ENCODE results near the gene ANKRD33B.

The ANKRD33B gene

GRCh38 chr5:10691826-10692785 is 128.2 kb downstream of the ANKRD33B start:
- DNase-seq: no peak
- Histone ChIP-seq H3K4me3 (ENCODE audit: low read depth in 1 of 2, low read length in 2 of 2) (no peak overlapping the region), H3K27ac (ENCODE audit: low read length) (no peak overlapping the region), H3K27me3 (ENCODE audit: insufficient read depth, low read length, poor library complexity) (no peaks in the 10 kb centered on the region), H3K36me3 (ENCODE audit: insufficient read depth, low read length) (peaks cover 17% of the 10 kb centered on the region), H3K4me1 (ENCODE audit: insufficient read depth, low read length) (no peaks in the 10 kb centered on the region), H3K79me2 (ENCODE audit: insufficient read depth, low read length) (peaks cover 13% of the 10 kb centered on the region; the same call in 1 of the 2 replicates), H3K4me2 (ENCODE audit: insufficient read depth, low read length) (no peak overlapping the region), H3K9me3 (ENCODE audit: insufficient read depth, low read length, severe bottlenecking) (no peaks in the 10 kb centered on the region), H4K20me1 (ENCODE audit: insufficient read depth, low read length) (peaks cover 28% of the 10 kb centered on the region), H3K9ac (ENCODE audit: low read depth, low read length) (no peak overlapping the region), H2AFZ (ENCODE audit: low read depth, low read length) (no peak overlapping the region)
- TF ChIP-seq EZH2 (IDR thresholded peaks at IDR 0.05; ENCODE audit: borderline replicate concordance, low read depth, low read length, severe bottlenecking): no peak
- TF ChIP-seq CTCF (IDR thresholded peaks at IDR 0.05; ENCODE audit: borderline replicate concordance, extremely low read depth, low read length, poor library complexity, severe bottlenecking): no peak
- no peak for ATAC-seq (ENCODE audit: insufficient read depth, low read depth)

- no peak overlapping the region for H3K27ac ChIP-seq (ENCODE audit: low read length)
- no peak for DNase-seq
- H4K20me1 ChIP-seq (ENCODE audit: insufficient read depth, low read length): peaks cover 49% of the 10 kb centered on the region
- H3K4me2 ChIP-seq (ENCODE audit: insufficient read depth, low read length): no peak overlapping the region
- no peak overlapping the region for H3K9ac ChIP-seq (ENCODE audit: low read depth, low read length)
- H3K36me3 ChIP-seq (ENCODE audit: insufficient read depth, low read length): peaks cover 11% of the 10 kb centered on the region; the same call in 1 of the 2 replicates
- H3K27me3 ChIP-seq (ENCODE audit: insufficient read depth, low read length, poor library complexity): no peaks in the 10 kb centered on the region
- H3K4me3 ChIP-seq (ENCODE audit: low read depth in 1 of 2, low read length in 2 of 2): no peak overlapping the region
- H3K9me3 ChIP-seq (ENCODE audit: insufficient read depth, low read length, severe bottlenecking): no peaks in the 10 kb centered on the region
- H3K4me1 ChIP-seq (ENCODE audit: insufficient read depth, low read length): no peaks in the 10 kb centered on the region
- H3K79me2 ChIP-seq (ENCODE audit: insufficient read depth, low read length): peaks cover 18% of the 10 kb centered on the region; the same call in 1 of the 2 replicates
- TF ChIP-seq EZH2 (IDR thresholded peaks at IDR 0.05; ENCODE audit: borderline replicate concordance, low read depth, low read length, severe bottlenecking) (no peak), CTCF (IDR thresholded peaks at IDR 0.05; ENCODE audit: borderline replicate concordance, extremely low read depth, low read length, poor library complexity, severe bottlenecking) (peak; percentile 54)
- H2AFZ ChIP-seq (ENCODE audit: low read depth, low read length): no peak overlapping the region
- ATAC-seq (ENCODE audit: insufficient read depth, low read depth): no peak
Observed at GRCh38 chr5:10695055-10695649, 131.3 kb downstream of the ANKRD33B start.

GRCh38 chr5:10695759-10696543 is 132.1 kb downstream of the ANKRD33B start:
- Histone ChIP-seq H3K4me3 (ENCODE audit: low read depth in 1 of 2, low read length in 2 of 2) (no peak overlapping the region), H3K79me2 (ENCODE audit: insufficient read depth, low read length) (peaks cover 20% of the 10 kb centered on the region; the same call in 1 of the 2 replicates), H3K27me3 (ENCODE audit: insufficient read depth, low read length, poor library complexity) (no peaks in the 10 kb centered on the region), H3K4me1 (ENCODE audit: insufficient read depth, low read length) (no peaks in the 10 kb centered on the region), H3K9me3 (ENCODE audit: insufficient read depth, low read length, severe bottlenecking) (no peaks in the 10 kb centered on the region), H3K9ac (ENCODE audit: low read depth, low read length) (no peak overlapping the region), H4K20me1 (ENCODE audit: insufficient read depth, low read length) (peaks cover 57% of the 10 kb centered on the region), H3K27ac (ENCODE audit: low read length) (no peak overlapping the region), H3K36me3 (ENCODE audit: insufficient read depth, low read length) (peaks cover 15% of the 10 kb centered on the region; the same call in 1 of the 2 replicates), H3K4me2 (ENCODE audit: insufficient read depth, low read length) (no peak overlapping the region), H2AFZ (ENCODE audit: low read depth, low read length) (no peak overlapping the region)
- peak; percentile 71 for ATAC-seq (ENCODE audit: insufficient read depth, low read depth)
- TF ChIP-seq CTCF (IDR thresholded peaks at IDR 0.05; ENCODE audit: borderline replicate concordance, extremely low read depth, low read length, poor library complexity, severe bottlenecking) (no peak), EZH2 (IDR thresholded peaks at IDR 0.05; ENCODE audit: borderline replicate concordance, low read depth, low read length, severe bottlenecking) (no peak)
- peak; percentile 27 for DNase-seq

All from DND-41 (cell line).